CD4-positive, CD25-positive, alpha-beta regulatory T cell (primary cell): ENCODE measurements around the gene CCR2. TPM values are rescaled to one million over a fixed set of nuclear protein-coding genes. Genes with fewer than 3 reads are reported as not detected.

Experiments
- ATAC-seq, 2 donors: fragments of 150-1000 bp; cut with Tn5 transposase; one replicate each; pipeline ENCODE4 v1.10.0; 2021; ENCODE audit warnings: low read depth in 2 of 2, moderate number of reproducible peaks in 2 of 2, moderate library complexity in 1 of 2
- DNase-seq, 3 donors: peaks; one replicate each; pipeline versions ENCODE4 v3.0.0 to v3.0.0-alpha.2; 2012 to 2022; ENCODE audit warnings: mixed read lengths in 1 of 3
- H3K27ac ChIP-seq: one replicate; pipeline ENCODE4 v1.7.0; 2013; ENCODE audit warnings: mild to moderate bottlenecking, low read length; ENCODE audit not compliant: insufficient read depth, poor library complexity, severe bottlenecking
- H3K27me3 ChIP-seq: one replicate; pipeline ENCODE4 v1.7.0; 2013; ENCODE audit warnings: low read length; ENCODE audit not compliant: control insufficient read depth, insufficient read depth
- H3K36me3 ChIP-seq: one replicate; pipeline ENCODE4 v1.7.0; 2013; ENCODE audit warnings: mild to moderate bottlenecking, low read length, moderate library complexity; ENCODE audit not compliant: control insufficient read depth, insufficient read depth
- H3K4me1 ChIP-seq: 2 replicates; pipeline ENCODE4 v1.7.0; 2013; ENCODE audit warnings: mild to moderate bottlenecking, low read length; ENCODE audit not compliant: insufficient read depth, control insufficient read depth, poor library complexity, severe bottlenecking
- H3K4me3 ChIP-seq: one replicate; pipeline ENCODE4 v1.7.0; 2013; ENCODE audit warnings: low read depth, mild to moderate bottlenecking, low read length, moderate library complexity
- H3K9me3 ChIP-seq, 2 experiments: 1 replicate in 1 of 2; 2 replicates in 1 of 2; pipeline ENCODE4 v1.7.0; 2013; ENCODE audit warnings: low read length in 2 of 2, mild to moderate bottlenecking in 1 of 2, moderate library complexity in 1 of 2; ENCODE audit not compliant: control insufficient read depth in 2 of 2
- H3K27ac Mint-ChIP-seq, 3 donors: one replicate each; pipeline ENCODE4 v1.8.0; 2020 to 2022; ENCODE audit warnings: mild to moderate bottlenecking in 3 of 3, mixed read lengths in 3 of 3, moderate library complexity in 2 of 3
- H3K27me3 Mint-ChIP-seq: one replicate; pipeline ENCODE4 v1.8.0; 2022; ENCODE audit warnings: mild to moderate bottlenecking, mixed read lengths
- H3K36me3 Mint-ChIP-seq: one replicate; pipeline ENCODE4 v1.8.0; 2020; ENCODE audit warnings: mixed read lengths
- H3K4me1 Mint-ChIP-seq, 4 donors: one replicate each; pipeline ENCODE4 v1.8.0; 2020 to 2022; ENCODE audit warnings: mixed read lengths in 4 of 4, mild to moderate bottlenecking in 1 of 4
- H3K4me3 Mint-ChIP-seq, 4 donors: one replicate each; pipeline ENCODE4 v1.8.0; 2020 to 2022; ENCODE audit warnings: mild to moderate bottlenecking in 4 of 4, mixed read lengths in 4 of 4, moderate library complexity in 3 of 4
- H3K9me3 Mint-ChIP-seq, 7 donors: one replicate each; pipeline ENCODE4 v1.8.0; 2020 to 2022; ENCODE audit warnings: mixed read lengths in 7 of 7, mild to moderate bottlenecking in 3 of 7, moderate library complexity in 2 of 7
- polyA plus RNA-seq, 4 donors: library from polyadenylated mRNA; unstranded; fragments of 300-500 nt; fragmentation: Illumina TruSeq; gene quantifications; one replicate each; pipeline ENCODE4 v1.2.3, GENCODE V29; 2021
- total RNA-seq: library from RNA; stranded (reverse); gene quantifications from one replicate; pipeline ENCODE4 v1.2.3, GENCODE V29; 2022

The CCR2 gene
- total and polyA plus RNA-seq, 5 donors from 2014 or later: 9.5 to 25.6 (median 16.0) TPM

GRCh38 chr3:46407970-46408369, 54.1 kb downstream of the CCR2 start:
- Histone ChIP-seq H3K27ac (no peak overlapping the region), H3K4me1 (peaks cover 17% of the 10 kb centered on the region), H3K36me3 (no peaks in the 10 kb centered on the region), H3K9me3 (no peaks in the 10 kb centered on the region), H3K27me3 (no peaks in the 10 kb centered on the region), H3K4me3 (peak overlapping the region; percentile 79)
- H3K27me3 Mint-ChIP-seq: peaks cover 10% of the 10 kb centered on the region
- H3K4me3 Mint-ChIP-seq: peak overlapping the region; percentile 34 to 90 (median 88)
- peak overlapping the region in 2 of 3 donors; percentile 94 to 97 for H3K27ac Mint-ChIP-seq
- peaks cover 17 to 38% (median 19%) of the 10 kb centered on the region in 4 donors for H3K4me1 Mint-ChIP-seq
- peak in 1 of 3 donors; percentile 17 for DNase-seq
- H3K9me3 Mint-ChIP-seq: peaks cover 0 to 2% (median 0%) of the 10 kb centered on the region in 7 donors
- H3K36me3 Mint-ChIP-seq: no peaks in the 10 kb centered on the region
- ATAC-seq: no peak

- peak overlapping the region in 2 of 3 donors; percentile 49 to 57 for H3K27ac Mint-ChIP-seq
- peaks cover 7% of the 10 kb centered on the region for H3K27me3 Mint-ChIP-seq
Observed at GRCh38 chr3:46408853-46409252, 54.9 kb downstream of the CCR2 start.

GRCh38 chr3:46409739-46410489, 56.0 kb downstream of the CCR2 start:
- H3K27ac Mint-ChIP-seq: peak overlapping the region in 1 of 3 donors; percentile 32
- H3K9me3 ChIP-seq: no peaks in the 10 kb centered on the region
- H3K27ac ChIP-seq: no peak overlapping the region
- H3K36me3 Mint-ChIP-seq: no peaks in the 10 kb centered on the region
- no peaks in the 10 kb centered on the region for H3K36me3 ChIP-seq
- DNase-seq: peak in 1 of 3 donors; percentile 35
- peak overlapping the region in 3 of 4 donors; percentile 21 to 50 (median 23) for H3K4me3 Mint-ChIP-seq
- H3K27me3 ChIP-seq: no peaks in the 10 kb centered on the region
- peaks cover 7% of the 10 kb centered on the region for H3K27me3 Mint-ChIP-seq
- peaks cover 17% of the 10 kb centered on the region for H3K4me1 ChIP-seq
- no peaks in the 10 kb centered on the region for H3K9me3 Mint-ChIP-seq
- ATAC-seq: no peak
- H3K4me3 ChIP-seq: no peak overlapping the region
- H3K4me1 Mint-ChIP-seq: peaks cover 17 to 38% (median 19%) of the 10 kb centered on the region in 4 donors

More at GRCh38 chr3:46408853-46409252, 54.9 kb downstream of the CCR2 start:
- Histone ChIP-seq H3K27ac (no peak overlapping the region), H3K27me3 (no peaks in the 10 kb centered on the region), H3K9me3 (no peaks in the 10 kb centered on the region), H3K4me3 (no peak overlapping the region), H3K36me3 (no peaks in the 10 kb centered on the region), H3K4me1 (peaks cover 17% of the 10 kb centered on the region)
- DNase-seq (no peak), ATAC-seq (no peak)
- Mint-ChIP-seq H3K4me1 (peaks cover 17 to 38% (median 19%) of the 10 kb centered on the region in 4 donors), H3K9me3 (no peaks in the 10 kb centered on the region), H3K36me3 (no peaks in the 10 kb centered on the region), H3K4me3 (peak overlapping the region in 3 of 4 donors; percentile 3 to 56 (median 42))

Other genes starting within 250 kb of the CCR2 start
- 0.17 TPM for gene CCR1, start 145.8 kb upstream of the CCR2 start, total RNA-seq
- gene CCR1, start 145.8 kb upstream of the CCR2 start, polyA plus RNA-seq: 1 to 10 TPM in 1 of 4 donors, under 1 TPM in 2, not detected in 1; 0.11 to 1.0 (median 0.33) TPM
- 6.0 TPM for gene CCR3, start 111.7 kb upstream of the CCR2 start, total RNA-seq
- gene CCR3, start 111.7 kb upstream of the CCR2 start, polyA plus RNA-seq: 10 to 100 TPM; 14.4 to 43.9 (median 17.0) TPM
- gene CCR5, start 16.8 kb downstream of the CCR2 start, total RNA-seq: 18.2 TPM
- 10 to 100 TPM; 10.9 to 18.6 (median 15.7) TPM for gene CCR5, start 16.8 kb downstream of the CCR2 start, polyA plus RNA-seq
- gene CCRL2, start 53.1 kb downstream of the CCR2 start, total RNA-seq: 10.6 TPM
- gene CCRL2, start 53.1 kb downstream of the CCR2 start, polyA plus RNA-seq: 1 to 10 TPM; 1.4 to 2.2 (median 1.9) TPM
- gene LTF, start 110.8 kb downstream of the CCR2 start, total RNA-seq: not detected
- gene LTF, start 110.8 kb downstream of the CCR2 start, polyA plus RNA-seq: not detected
- not detected for gene RTP3, start 143.9 kb downstream of the CCR2 start, total RNA-seq
- gene RTP3, start 143.9 kb downstream of the CCR2 start, polyA plus RNA-seq: not detected
- gene LRRC2, start 212.2 kb downstream of the CCR2 start, total RNA-seq: 2.4 TPM
- 1 to 10 TPM; 1.2 to 3.8 (median 2.2) TPM for gene LRRC2, start 212.2 kb downstream of the CCR2 start, polyA plus RNA-seq